Vagina (tissue), 2 donors: ENCODE measurements around the gene MRPS31.

Experiments
- POLR2AphosphoS5 ChIP-seq, 2 donors: sonication (generic); formaldehyde crosslinking; IDR thresholded peaks; one replicate each; pipeline ENCODE4 v1.9.0; 2017; ENCODE audit warnings: antibody characterized with exemption in 2 of 2, mild to moderate bottlenecking in 2 of 2, low read depth in 1 of 2; ENCODE audit not compliant: insufficient read depth in 1 of 2
- TF ChIP-seq, protein P1 (sequence below), 3 experiments: fragments of 450-650 bp in 2 of 3; fragments of 200-600 bp in 1 of 3; sonication (generic) in 1 of 3; IDR thresholded peaks; one replicate each; pipeline ENCODE4 v1.5.1; 2017 to 2019; ENCODE audit warnings: antibody characterized with exemption in 3 of 3, mild to moderate bottlenecking in 2 of 3, moderate library complexity in 2 of 3

GRCh38 chr13:40769970-40770369, 1.0 kb downstream of the MRPS31 start:
- TF ChIP-seq, protein P1, sequence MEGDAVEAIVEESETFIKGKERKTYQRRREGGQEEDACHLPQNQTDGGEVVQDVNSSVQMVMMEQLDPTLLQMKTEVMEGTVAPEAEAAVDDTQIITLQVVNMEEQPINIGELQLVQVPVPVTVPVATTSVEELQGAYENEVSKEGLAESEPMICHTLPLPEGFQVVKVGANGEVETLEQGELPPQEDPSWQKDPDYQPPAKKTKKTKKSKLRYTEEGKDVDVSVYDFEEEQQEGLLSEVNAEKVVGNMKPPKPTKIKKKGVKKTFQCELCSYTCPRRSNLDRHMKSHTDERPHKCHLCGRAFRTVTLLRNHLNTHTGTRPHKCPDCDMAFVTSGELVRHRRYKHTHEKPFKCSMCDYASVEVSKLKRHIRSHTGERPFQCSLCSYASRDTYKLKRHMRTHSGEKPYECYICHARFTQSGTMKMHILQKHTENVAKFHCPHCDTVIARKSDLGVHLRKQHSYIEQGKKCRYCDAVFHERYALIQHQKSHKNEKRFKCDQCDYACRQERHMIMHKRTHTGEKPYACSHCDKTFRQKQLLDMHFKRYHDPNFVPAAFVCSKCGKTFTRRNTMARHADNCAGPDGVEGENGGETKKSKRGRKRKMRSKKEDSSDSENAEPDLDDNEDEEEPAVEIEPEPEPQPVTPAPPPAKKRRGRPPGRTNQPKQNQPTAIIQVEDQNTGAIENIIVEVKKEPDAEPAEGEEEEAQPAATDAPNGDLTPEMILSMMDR (IDR thresholded peaks at IDR 0.05), result no peak
- TF ChIP-seq POLR2AphosphoS5 (IDR thresholded peaks at IDR 0.05; ENCODE audit: insufficient read depth in 1 of 2, low read depth in 1 of 2), result no peak
